Stimulated activated CD4-positive, alpha-beta T cell treated with anti-CD3 and anti-CD28 coated beads, Interleukin-4, amount 100 ng/mL, for 24 hours (primary cell): ENCODE results near the gene LCAT.

Source experiments
- DNase-seq: peaks from one replicate; pipeline ENCODE4 v3.0.0-alpha.2; 2020

Gene LCAT

GRCh38 chr16:67909056-67909742 is 34.7 kb downstream of the LCAT start:
- no peak for DNase-seq

DNA sequence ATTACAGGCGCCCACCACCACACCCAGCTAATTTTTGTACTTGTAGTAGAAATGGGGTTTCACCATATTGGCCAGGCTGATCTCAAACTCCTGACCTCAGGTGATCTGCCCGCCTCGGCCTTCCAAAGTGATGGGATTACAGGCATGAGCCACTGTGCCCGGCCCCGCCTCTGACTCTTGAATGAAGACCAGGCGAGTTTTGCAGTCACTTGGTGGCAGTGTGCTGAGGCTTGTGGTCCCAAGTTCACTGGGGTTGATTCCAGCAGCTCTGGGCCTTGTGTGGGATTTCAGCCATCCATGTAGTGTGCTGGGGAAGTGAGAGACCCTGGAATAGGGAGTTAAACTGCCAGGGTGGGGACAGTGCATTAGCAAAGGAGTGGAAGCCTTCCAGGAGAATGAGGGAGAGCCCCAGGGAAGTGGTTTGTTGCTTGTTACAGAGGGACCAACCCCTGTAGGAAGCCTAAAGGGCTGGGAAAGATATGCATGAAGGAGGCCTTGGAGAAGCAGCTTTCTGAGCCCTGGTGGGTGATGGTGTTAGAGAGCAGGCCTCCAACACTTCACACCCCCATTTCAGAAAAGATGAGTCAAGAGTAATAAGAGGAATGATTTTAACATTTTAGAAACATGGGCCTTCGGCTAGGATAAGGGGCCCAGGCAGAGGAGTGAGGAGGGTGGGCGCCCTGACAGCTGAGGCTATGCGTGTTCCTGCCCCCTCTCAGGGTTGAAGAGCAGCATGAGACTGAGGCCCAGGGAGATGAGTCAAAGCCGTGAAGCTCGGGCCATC is 36.3 kb downstream of the LCAT start:
- no peak for DNase-seq

DNA sequence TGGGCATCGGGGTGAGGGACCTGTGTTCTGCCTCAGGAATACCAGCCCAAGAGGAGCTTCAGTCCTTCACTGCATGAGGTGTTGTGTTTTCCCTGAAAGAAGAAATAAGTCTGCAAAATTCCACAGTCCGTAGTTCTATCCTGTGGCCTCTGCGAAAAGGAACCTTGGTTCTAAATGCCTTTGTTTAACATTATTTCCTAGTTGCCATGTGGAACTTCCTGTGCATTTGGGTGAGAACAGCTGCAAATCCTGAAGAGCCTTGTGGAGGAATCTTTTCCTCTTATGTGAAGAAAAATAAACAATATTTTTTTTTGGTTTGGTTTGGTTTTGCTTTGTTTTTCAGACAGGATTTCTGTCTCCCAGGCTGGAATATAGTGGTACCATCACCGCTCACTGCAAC is 41.1 kb downstream of the LCAT start:
- DNase-seq, result no peak

- no peak for DNase-seq
These were observed 42.2 kb downstream of the LCAT start for GRCh38 chr16:67901734-67902133.

- no peak for DNase-seq
These were observed 46.7 kb downstream of the LCAT start for GRCh38 chr16:67897231-67897630.

DNA sequence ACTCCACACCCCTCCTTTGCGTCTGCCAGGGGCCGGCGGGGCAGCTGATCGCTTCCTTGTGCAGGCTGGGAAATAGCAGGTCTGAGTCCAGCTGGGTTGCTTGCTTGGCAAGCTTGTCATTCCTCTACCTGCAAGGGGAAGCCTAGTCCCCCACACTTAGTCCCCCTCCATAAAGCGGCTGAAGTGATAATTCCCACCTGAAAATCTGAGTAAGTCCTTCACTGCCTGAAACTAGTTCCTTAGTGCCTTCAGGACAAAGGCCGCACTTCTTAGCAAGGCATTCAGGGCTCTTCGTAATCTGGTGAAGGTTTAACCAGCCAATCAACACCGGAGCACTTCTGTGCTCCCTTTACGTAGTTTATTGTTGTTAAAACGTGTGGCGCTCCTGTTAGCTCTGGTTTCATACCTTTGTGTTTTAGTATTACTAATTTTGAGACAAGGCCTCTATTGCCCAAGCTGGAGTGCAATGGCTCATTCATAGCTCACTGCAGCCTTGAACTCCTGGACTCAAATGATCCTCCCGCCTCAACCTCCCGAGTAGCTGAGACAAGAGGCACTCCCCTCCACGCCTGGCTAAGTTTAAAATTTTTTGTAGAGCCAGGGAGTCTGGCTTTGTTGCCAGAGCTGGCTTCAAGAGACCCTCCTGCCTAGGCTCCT is 50.0 kb downstream of the LCAT start:
- DNase-seq, result peak; percentile 15

DNA sequence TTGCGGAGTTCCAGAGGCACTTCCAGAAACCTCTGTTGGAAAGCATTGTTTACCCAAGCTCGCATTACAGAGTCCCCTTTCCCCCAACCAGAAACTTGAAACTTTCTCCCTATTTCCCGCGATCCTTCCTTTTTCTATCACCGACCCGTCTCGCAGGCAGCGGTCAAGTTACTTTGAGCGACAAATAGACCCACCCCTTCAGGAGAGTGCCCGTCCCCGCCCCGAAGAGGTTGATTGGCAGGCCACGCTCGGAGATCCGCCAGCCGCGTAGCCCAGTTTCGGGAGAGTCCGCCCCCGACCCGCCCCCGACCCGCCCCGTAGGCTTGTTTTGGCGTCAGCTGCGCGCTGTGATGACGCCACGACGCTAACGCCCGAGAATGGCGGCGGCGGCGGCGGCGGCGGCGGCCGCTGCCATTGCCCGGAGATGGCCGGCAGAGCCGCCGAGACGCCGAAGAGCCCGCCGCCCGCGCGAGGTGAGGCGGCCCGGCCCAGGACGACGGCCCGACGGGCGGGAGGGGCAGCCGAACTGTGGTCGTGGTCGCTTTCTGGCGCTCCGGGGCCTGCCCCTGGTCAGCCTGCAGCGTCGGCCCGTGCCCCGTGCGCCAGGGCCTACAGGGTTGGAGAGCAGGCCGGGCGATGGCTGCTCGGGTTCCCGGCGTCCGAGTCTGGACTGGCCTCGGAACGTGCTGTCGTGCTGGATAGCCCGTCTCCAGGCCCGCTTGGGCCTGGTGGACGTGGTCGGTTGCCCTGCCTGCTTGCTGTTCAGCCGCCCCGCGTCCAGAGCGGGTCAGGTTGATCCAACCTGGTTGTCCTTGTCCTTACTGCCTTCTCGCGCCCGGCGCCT is 50.8 kb downstream of the LCAT start, which contains the start of gene PSKH1:
PSKH1 (plus strand) TSS at position 356 of the 844 bp plus-strand sequence. CDS start 15,496 bp downstream, outside the sequence.
- DNase-seq, result peak; percentile 96

GRCh38 chr16:67892375-67892774 is 51.5 kb downstream of the LCAT start:
- DNase-seq, result no peak
